ENCODE measurements around the gene PEAK1.
A peak's percentile ranks its signal among the peaks of the same experiment; 100 is the strongest.

PEAK1 gene

DNA sequence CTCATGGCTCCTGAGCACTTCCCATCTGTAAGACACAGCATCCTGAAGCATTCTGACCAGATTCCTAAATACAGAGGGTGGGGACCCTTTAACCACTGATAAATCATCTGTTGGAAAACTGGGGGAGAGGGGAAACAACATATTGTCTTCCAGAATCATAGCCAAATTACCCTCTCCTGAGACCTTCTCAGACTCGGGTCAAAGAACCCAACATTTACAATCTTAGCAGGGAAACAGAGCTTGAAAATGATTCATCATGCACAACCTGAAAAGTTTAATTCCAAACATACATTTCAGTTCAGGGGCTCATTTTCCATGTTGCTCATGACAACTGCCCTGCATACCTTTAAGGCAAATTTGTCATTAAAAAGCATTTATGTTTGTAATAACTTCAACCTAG lies 300.5 kb downstream of the PEAK1 start:
- DNase-seq, result no peak

DNA sequence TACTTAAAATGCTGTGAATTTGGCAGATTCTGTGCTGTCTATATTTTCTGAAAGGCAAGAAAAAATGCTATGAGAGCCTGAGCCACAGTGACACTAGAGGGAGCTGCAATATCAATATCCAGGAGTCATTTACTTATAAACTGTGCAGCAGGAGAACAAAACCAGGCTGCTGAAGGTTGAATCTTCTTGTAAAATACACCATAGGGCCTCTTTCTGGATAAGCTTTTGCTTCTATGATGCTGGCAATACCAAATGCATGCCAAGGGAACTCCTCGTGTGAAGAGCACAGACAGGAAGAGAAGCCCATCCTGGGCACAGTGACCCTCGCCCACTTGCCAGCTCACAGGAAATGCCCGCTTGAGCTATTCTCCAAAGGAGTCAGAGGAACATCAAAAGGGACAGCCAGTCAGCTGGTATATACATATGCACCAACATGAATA lies 301.0 kb downstream of the PEAK1 start:
- no peak for DNase-seq

DNA sequence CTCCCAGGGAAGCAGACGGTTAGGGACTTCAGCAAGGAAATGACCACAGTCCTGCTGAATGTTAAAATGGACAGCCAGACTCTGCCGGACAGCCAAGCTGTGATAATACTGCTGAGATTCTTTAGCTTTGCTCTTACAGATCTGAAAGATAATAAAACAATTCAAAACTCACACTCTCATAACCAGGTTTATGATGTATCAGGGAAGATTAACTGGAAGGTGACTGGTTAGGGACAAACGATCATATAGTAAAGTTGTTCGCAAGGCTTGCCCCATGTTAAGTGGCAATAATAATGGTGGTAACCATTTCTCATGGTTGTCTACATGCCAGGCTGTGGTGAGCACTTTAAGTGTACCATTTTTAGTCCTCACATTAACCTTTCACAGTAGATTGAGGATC lies 304.7 kb downstream of the PEAK1 start:
- no peak for DNase-seq

DNA sequence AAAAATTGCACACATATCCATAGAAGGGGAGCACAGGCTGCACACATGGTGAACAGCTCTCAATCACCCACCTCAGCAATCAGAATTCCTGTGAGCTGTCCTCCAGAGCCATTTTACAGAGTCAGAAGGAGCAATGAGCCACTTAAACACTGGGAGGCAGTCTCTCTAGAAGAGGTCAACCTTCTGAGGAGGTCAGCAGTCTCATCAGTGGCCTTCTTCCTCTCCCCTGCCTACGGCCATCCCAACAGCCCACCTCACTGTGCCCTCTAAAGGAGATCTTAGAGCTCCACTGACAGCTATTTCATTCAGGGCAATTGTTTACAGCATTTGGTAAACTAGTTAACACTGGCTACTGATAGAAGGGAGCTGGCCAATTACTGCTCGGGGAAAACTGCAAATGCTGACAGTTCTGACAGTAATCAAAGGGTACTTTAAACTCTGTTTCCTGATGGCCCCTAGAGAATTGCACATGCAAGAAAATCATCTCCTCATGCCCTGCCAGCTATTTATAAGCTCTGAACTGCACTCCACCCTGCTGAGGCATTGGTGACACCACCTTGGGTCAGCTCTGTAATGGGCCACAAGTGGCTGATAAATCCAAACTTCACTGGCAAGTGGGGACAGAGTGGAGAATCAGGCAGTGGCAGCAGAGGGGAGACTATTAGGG lies 306.9 kb downstream of the PEAK1 start:
- DNase-seq, result no peak

DNA sequence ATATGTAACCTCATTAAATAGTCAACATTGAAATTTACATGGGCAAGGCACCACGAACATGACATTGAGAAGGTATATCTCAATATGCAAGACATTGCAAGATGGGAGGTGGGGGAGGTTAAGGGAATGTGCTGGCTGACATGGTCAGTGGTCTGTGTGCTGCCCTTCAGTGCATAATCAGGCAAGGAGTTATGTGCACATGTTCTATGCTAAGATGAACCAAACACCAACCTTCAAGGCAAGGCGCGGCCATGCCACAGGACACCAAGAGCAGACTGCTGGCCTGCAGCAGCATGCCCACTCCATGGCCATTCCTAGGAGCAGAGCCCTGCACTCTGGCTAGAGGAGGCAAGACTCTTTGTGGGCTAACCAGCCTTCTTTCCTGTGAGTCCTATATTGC lies 308.1 kb downstream of the PEAK1 start:
- no peak for DNase-seq

DNA sequence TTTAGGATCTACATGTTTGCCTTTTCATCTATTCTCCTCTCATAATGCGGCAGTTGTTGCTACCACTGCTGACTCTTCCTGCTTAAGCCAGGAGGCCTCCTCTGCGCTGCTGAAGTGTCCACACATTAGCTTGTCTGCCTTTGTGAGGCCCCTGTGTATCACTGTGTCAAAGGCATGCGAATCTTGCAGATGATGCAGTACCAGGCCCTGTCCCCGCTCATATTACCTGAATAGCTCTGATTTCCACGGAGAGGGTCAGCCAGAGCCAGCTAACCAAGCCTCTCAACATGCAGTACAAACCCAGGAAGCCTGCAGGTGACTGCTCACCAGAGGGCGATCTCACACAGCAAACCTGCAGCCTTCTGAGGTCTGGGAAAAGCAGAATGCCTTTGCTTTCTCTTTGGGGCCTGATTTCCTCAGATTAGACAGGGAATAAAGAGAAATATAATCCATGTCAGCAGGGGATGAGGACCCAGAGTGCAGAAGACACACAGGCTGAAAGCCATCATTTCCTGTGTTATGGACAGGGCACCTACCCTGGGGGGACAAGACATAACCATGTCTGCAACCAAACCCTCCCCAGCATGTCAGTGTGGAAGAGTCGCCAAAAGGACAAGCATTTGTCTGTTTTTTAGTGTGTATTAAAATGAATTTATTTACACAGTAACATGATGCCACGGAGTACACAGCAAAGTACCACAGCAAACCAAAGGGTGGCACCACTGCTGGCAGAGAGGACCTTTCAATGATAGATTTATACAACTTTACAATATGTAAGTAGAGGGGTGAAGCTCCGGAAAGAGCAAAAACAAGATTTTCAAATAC lies 312.2 kb downstream of the PEAK1 start:
- DNase-seq, result peak in 1 of 2 experiments; percentile 2

DNA sequence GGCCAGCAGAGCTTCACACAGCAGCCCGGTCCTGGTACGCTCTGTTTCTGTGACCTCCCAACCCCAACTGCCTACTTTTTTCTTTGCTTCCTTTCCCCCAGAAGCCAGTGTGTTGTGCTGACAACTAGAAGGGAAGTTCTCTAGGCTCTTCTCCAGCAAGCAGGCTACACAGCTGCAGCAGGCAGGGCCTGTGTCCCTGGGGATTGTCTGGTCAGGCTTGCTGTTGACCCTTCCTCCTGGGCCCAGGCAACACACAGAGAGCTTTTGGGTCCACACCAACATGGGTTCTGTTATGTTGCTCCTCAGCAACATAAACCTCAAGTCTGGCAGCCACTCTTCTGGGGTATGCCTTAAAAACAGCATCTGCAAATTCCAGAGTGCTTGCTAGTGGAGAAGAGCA lies 312.8 kb downstream of the PEAK1 start:
- no peak for DNase-seq

DNA sequence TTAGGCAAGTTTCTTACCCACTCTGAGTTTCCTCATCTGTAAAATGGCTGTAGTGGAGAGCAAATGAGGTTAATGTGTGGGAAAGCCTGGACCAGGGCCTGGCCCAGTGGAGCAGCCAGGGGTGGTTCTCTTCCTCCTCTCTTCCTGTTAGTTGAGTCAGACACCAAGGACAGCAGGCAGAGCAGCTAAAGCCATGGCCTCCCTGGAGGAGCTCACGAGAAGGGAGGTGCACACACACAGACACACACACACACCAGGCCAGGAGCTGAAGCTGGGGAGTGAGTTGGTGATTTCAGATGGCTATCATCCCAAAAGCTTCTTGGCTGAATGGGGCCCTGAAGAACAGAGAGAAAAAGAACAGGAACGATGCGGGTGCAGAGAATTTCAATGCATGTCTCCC lies 315.7 kb downstream of the PEAK1 start:
- DNase-seq, result no peak

DNA sequence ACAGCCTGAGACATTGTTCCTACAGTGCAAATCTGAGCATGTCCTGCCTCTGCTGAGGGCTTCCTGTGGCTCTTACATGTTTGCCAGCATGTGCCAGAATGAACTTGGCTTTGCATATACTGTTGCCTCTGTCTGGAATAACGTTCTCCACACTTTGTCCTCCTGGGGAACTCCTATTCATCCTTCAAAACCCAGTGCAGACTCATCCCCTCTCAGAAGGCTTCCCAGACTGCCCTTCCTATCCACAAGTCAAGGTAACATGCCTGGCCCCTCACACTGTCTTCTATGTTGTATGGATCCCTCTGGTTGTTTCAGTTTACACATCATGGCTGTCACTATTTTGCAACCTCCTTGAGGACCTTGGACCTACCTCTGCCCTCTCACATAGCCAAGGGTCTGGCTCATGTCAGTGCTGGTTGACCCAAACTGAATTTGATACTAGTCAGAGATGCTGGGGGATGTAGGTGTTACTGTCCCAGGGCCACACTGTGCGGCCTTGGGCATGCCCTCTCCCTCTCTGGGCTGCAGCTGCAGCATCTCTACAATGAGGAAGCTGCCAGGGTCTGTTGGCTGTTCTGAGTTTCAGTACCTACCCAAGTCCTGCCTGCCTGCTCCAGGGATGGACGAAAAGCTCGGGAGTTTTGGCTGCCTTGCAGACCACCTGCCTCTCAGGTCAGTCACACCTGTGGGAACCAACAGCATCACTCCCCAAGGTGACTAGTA lies 320.0 kb downstream of the PEAK1 start:
- DNase-seq, result no peak

DNA sequence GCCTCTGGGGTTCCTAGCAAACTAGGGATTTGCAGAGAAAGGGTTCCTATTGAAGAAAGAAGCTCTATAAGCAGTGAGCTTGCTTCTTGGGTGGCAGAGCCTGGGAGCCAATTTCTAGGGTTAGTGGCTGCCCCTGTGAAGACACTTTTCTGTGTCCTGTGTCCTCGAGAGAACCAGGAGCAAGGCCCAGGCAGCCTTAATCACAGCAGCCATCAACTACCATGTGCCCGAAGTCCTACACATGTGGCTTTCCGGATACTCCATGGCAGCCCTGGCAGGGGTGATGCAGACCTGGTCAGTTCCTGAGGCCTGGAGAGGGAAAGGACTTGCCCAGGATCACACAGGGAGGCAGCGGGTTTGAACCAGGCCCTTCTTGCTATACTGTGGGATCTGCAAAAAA lies 321.3 kb downstream of the PEAK1 start:
- DNase-seq, result no peak

DNA sequence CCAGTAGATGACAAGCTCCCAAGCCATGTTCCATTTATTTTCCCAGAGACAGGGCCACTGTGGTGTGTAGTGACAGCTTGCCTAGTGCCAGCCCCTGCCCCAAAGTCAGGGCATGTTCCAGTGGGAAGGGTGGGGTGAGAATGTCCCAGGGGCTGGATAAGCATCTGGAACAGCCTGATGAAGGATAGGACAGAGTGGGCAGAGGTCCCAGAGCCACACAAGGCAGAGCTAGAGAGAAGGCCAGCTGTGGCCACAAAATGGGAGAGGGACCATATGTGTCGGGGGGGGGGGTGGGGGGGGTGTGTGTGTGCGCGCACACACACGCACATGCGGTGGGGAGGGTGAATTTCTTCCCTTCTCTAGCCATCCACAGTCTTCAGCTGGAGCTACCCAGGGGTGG lies 322.0 kb downstream of the PEAK1 start:
- DNase-seq, result no peak

DNA sequence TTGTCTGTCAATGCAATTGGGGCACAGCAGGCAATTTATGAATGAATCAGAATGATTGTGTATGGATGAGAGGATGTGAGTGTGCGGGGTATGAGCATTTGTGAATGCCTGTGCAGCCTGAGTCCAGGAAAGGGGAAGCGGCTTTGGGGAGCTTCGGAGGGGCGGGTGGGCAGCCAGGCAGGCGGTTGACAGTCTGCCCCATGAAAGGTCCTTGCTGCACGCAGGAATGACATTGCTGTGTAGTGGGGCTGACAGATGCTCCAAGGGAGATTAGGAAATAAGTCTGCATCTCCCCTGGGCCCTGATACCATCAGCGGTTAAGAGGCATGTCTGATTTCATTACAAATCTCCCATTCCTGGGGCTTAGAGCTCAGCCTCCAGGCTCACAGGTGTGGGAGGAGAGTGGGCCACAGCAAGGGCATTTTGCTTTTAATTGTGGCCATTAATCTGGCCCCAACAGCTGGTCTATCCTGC lies 322.6 kb downstream of the PEAK1 start:
- DNase-seq, result no peak

DNA sequence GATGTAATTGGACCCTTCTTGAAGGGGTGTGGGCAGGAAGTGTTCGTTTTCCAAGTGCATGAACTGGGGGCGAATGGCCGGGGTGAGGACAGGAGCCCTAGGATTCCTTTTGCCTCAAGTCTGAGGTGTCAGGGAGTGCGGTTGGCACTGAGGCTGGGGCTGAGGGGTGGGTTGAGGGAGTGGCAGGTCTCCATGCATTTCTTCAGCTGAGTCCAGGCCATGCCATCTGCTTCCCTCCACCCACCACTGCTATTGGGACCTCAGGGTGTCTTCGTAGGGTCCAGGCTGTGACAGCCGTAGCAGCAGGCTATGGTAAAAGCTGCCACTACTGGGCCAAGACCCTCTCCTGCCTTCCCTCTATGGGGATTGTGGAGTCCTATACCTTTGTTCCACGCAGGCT lies 323.4 kb downstream of the PEAK1 start:
- DNase-seq, result no peak

DNA sequence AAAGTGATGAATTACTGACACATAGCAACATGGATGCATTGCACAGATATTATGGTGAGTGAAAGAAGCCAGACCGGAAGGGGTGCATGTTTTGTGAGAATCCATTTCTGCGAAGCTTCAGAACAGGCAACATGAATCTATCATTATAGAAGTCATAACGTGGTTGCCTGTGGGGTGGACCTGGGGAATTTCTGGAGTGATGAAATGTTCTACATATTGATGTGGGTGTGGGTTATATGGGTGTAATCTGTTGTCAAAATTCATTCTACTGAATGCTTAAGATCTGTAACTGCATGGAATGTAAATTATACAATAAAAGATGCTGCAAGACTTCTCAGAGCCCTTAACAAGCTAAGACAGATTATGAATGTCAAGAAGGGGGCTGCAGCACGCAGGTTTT lies 323.8 kb downstream of the PEAK1 start:
- no peak for DNase-seq

DNA sequence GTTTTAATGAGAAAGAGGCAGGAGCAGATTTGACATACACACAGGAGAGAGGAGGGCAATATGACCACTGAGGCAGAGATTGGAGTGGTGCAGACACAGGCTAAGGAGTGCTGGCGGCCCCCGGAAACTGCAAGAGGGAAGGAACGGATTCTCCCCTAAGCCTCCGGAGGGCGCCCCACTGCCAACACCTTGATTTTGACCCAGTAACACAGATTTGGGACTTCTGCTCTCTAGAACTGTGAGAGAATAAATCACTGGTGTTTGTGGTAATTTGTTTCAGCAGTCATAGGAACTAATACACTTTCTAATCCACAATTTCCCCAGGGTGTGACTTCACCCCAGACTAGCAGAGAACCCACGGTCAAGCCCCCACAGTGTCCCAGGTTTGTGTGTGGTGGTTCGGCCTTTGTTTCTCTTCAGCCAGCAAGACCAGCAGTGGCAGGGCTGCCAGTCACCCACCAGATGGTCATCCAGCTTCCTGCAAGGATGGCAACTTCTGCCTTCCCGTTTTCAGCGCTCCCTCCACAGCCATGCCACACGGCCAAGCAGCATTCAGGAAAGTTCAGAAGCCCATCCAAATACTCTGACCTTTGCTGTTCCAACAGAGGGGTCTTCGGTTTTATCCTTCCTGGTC lies 325.4 kb downstream of the PEAK1 start:
- DNase-seq, result no peak

DNA sequence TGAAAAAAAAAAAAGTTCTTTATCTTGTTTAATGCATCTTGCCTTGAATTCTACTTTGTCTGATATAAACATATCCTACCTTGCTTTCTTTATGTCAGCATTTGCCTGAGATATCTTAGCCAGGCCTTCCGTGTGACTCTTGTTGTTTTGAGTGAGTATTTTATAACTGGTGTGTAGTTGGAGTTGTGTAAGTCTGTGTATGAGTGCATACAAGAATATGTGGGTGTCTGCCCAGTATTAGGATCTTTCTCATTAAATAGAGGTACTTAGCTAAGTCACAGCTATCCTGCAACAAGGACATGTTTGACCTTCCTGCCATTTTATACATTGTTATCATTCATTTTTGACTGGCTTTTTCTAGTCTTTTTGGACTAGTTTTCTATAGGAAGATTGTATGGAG lies 326.5 kb downstream of the PEAK1 start:
- DNase-seq, result no peak

DNA sequence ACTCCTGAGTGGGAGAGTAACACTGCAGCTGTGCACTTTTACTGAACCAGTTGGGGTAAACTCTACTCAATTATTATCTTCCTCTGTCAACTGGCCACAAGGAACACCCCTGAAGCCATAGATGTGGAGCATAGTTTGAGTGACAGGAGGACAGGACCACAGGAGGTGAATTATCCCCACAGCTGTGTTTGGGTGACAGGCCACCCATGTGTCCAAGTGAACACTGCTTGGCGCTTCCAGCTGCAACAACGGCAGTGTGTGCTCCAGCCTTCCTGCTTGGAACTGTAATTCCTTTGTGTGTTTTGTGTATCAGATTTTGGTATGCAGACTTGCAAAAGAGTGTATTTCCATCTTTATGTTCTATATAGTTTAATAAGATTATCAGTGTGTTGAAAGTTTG lies 328.8 kb downstream of the PEAK1 start:
- no peak for DNase-seq

DNA sequence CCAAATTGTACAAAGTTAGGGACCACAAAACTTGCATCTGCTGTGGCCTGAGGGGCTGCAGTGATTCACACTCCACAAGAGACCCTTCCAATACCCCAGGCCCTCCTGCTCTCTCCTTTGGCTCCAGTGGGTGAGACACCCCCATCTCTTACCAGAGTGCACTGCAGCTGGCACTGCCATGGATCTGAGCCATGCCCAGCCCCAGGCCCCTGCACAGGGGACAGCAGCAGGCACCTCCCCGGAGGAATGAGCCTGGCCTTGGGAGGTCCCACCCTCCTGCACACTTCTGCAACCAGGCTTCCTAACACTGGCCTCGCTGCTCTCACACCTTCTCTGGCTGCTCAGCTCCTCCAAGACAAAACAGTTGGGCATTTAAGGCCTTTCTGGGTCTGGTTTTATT lies 332.7 kb downstream of the PEAK1 start:
- no peak for DNase-seq

DNA sequence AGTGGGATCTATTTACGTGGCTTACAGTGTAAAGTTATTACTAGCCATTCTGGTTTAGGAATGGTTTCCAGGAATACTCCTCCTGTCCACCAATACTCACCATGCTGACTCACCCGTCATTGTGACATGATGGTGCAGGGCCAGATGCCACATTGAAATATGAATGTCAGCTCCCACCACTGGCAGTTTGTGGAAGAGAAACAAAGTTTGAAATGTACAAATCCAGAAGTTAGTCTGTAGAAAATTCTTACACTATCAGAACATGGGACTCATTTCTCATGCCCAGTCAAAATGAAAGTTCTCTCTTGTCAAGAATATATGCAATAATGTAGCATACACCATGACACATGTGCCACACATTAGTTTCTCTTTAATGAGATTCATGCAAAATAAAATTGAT lies 334.6 kb downstream of the PEAK1 start:
- no peak for DNase-seq

DNA sequence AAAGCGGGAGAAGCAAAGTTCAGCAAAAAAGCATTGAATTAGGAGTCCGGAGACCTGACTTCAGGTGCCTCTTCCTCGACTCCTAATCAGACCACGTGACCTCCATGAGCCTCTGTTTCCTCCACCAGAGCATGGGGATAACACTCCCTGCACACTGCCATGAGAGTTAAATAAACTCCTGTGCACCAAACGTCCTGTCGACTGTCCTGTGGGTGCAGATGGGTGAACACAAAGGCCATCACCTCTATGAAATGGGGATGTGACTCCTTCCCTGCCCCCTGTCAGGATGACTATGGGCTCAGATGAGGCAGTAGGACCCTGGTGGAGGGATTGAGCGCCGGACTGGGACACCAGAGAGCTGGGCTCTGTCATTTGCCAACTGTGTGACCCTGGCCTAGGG lies 335.5 kb downstream of the PEAK1 start:
- no peak for DNase-seq

DNA sequence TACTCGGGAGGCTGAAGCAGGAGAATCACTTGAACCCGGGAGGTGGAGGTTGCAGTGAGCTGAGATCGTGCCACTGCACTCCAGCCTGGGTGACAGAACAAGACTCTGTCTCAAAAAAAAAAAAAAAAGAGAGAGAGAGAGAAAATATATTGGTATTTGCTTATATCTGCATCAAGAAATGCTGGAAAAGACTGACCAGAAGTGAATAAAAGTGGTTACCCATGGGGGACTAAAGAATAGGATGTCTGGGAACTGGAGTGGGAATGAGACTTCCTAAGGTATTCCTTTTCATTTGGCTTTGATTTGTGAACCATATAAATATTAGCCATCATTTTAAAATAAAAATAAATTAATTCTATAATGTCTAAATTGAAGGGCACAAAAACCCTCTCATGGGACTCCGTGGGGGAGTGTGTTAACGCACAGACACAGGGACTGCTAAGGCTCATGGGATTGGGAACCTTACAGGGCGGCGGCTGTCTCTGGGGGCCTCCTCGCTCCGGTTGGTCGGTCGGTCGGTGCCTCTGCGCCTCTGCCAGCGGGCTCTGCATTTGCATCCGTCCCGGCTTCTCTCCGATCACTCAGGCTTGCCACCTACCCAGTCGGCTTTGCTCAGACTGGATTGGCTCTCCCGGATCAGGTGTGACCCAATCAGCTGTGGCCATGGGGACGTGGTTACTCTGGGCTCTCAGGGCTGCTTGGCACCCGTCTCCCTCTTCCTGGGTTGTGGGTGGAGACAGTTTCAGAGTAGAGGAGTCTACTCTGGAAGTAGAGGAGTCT lies 336.3 kb downstream of the PEAK1 start:
- DNase-seq, result peak in 1 of 2 experiments; percentile 6

DNA sequence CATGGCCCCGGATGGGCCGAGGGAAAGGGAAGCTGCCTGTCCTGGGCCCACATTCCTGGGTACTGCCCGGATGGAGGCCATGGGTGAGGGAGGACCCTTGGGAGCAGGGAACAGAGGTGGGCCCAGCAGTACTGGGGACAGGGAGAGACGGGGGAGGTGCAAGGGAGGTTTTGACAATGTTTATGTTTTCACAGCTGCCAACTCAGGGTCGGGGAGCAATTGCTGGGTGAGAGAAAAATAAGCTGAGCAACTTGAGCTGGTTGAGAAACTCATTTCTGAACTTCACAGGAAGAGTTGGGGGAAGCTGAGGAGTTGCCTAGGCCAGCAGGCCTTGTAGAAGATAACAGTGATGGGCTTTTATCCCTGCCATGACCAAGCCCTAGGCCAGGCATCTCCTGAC lies 337.9 kb downstream of the PEAK1 start:
- DNase-seq, result no peak
